ENCODE measurements around the gene MAEA.

The MAEA gene

DNA sequence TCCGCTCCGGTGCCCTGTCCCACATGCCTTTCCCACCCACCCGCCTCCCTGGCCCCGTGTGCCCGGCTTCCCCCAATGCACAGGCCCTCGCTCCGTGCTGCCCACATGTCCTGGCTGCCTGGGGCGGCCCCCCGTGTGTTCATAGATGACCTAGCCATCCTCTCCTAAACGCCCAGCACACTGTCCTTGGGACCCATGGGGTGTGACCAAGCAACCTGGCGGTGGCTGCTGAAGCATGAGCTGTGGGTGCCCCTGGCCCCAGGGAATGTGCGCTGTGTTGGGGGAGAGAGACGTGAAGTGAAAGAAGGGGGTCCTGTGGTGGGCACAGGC, 28.3 kb downstream of the MAEA start:
- no peak for DNase-seq (ENCODE audit: low read depth)
- no peak overlapping the region for H3K4me3 ChIP-seq (ENCODE audit: low read depth, low read length)
- TF ChIP-seq POLR2A (IDR thresholded peaks at IDR 0.05; ENCODE audit: extremely low read depth, insufficient read length): no peak
- no peak for TF ChIP-seq MYC (IDR thresholded peaks at IDR 0.05; ENCODE audit: low read depth, low read length)
- TF ChIP-seq, protein P1, sequence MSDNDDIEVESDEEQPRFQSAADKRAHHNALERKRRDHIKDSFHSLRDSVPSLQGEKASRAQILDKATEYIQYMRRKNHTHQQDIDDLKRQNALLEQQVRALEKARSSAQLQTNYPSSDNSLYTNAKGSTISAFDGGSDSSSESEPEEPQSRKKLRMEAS (IDR thresholded peaks at IDR 0.05; ENCODE audit: low read depth, low read length): no peak
- TF ChIP-seq, protein P2, sequence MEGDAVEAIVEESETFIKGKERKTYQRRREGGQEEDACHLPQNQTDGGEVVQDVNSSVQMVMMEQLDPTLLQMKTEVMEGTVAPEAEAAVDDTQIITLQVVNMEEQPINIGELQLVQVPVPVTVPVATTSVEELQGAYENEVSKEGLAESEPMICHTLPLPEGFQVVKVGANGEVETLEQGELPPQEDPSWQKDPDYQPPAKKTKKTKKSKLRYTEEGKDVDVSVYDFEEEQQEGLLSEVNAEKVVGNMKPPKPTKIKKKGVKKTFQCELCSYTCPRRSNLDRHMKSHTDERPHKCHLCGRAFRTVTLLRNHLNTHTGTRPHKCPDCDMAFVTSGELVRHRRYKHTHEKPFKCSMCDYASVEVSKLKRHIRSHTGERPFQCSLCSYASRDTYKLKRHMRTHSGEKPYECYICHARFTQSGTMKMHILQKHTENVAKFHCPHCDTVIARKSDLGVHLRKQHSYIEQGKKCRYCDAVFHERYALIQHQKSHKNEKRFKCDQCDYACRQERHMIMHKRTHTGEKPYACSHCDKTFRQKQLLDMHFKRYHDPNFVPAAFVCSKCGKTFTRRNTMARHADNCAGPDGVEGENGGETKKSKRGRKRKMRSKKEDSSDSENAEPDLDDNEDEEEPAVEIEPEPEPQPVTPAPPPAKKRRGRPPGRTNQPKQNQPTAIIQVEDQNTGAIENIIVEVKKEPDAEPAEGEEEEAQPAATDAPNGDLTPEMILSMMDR (IDR thresholded peaks at IDR 0.05; ENCODE audit: low read depth, low read length): no peak

DNA sequence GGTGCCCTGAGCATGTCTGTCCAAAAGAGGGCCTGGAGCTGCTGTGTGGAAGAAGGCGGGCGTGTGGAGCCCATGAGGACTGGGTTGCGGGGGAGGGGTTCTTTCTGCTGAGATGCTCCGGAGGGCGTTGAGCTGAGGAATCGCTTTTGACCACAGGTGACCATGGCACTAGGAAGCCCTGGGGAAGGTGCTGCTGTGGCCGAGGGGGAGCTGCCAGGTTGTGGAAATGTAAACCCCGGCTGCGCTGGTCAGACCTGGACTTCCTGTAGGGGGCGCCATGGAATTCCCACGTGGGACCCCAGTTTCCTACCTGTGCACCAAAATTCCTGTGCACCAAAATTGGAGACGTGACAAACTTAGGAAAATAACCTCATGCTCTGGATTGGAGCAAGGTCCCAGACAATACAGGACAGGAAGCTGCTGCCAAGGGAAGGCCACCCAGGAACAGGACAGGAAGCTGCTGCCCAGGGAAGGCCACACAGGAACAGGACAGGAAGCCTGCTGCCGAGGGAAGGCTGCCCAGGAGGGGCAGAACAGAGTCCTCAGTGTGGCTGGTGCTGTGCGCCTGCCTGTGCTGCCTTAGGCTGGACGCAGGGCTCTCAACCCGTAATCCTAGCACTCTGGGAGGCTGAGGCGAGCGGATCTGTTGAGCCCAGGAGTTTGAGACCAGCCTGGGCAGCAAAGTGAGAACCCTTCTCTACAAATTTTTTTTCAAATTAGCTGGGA, 29.0 kb downstream of the MAEA start:
- DNase-seq (ENCODE audit: low read depth): no peak
- no peak for TF ChIP-seq POLR2A (IDR thresholded peaks at IDR 0.05; ENCODE audit: extremely low read depth, insufficient read length)
- TF ChIP-seq, protein P2 (IDR thresholded peaks at IDR 0.05; ENCODE audit: low read depth, low read length): peak; percentile 56
- no peak overlapping the region for H3K4me3 ChIP-seq (ENCODE audit: low read depth, low read length)

DNA sequence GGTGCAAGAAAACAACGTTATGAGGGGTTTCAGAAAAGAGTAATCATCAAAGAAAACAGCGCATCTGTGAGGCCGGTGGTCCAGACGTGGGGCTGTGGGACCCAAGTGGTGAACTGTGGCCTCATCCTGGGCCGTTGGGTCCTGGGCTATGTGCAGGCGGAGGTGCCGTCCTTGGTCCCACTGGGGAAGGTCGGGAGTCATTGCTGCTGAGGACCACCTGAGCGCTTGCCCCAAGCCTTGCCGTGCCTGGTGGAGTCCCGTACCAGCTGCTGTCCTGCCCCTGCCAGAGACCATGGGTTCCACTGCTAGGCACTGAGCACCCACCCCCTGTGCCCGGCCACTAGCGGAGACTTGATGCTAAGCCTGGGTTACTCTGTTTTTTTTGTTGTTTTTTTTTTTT, 31.8 kb downstream of the MAEA start:
- no peak overlapping the region for H3K4me3 ChIP-seq (ENCODE audit: low read depth, low read length)
- TF ChIP-seq, protein P2 (IDR thresholded peaks at IDR 0.05; ENCODE audit: low read depth, low read length): no peak
- no peak for TF ChIP-seq POLR2A (IDR thresholded peaks at IDR 0.05; ENCODE audit: extremely low read depth, insufficient read length)
- TF ChIP-seq, protein P1 (IDR thresholded peaks at IDR 0.05; ENCODE audit: low read depth, low read length): no peak
- TF ChIP-seq MYC (IDR thresholded peaks at IDR 0.05; ENCODE audit: low read depth, low read length): no peak
- DNase-seq (ENCODE audit: low read depth): no peak

DNA sequence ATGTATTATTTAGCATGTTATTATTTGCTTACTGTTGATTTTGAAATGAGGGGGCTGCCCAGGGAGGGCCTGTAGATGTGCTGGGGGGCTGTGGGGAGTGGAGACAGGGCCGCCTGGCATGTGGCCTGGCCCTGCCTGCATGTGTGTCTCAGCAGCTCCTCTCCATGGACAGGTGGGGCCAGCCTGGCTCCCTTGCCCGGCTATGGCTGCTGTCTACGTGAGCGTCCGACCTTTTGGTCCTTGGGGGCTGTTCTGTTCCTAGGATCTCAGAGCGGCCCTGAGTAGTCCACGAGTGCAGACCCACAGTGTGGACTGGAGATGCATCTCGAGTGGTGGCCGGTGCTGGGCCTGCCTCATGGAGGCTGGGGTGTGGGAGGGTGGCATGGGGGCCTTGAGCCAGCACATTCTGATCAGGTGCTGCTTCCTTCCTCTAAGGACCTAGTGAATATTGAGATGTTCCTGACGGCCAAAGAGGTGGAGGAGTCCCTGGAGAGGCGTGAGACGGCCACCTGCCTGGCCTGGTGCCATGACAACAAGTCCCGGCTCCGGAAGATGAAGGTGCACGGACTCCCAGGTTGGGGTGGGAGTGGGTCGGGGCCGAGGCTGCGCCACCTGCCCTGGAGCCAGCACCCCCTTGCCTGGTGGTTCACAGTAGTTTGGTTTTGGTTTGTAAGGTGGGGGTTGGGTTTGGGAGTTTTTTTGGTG, 32.4 kb downstream of the MAEA start:
- TF ChIP-seq, protein P2 (IDR thresholded peaks at IDR 0.05; ENCODE audit: low read depth, low read length): no peak
- TF ChIP-seq MYC (IDR thresholded peaks at IDR 0.05; ENCODE audit: low read depth, low read length) (no peak), POLR2A (IDR thresholded peaks at IDR 0.05; ENCODE audit: extremely low read depth, insufficient read length) (no peak)
- TF ChIP-seq, protein P1 (IDR thresholded peaks at IDR 0.05; ENCODE audit: low read depth, low read length): no peak
- H3K4me3 ChIP-seq (ENCODE audit: low read depth, low read length): no peak overlapping the region

DNA sequence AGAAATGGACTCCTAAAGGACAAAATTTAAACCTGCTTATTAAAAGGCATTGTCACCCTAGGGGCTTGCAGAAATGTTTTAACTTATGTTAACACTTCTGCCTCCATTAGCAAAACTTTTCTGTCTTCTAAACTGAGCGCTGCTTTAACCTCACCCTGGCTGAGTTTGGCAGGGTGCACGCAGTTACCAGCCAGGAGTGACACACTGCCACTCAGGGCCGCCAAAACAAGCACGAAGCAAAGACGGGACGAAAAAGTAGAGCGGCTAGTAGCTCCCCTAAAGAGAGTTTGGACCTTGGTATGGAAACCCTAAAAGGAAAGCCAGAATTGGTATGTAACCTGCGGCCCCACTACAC, 33.6 kb downstream of the MAEA start:
- TF ChIP-seq, protein P1 (IDR thresholded peaks at IDR 0.05; ENCODE audit: low read depth, low read length): no peak
- TF ChIP-seq, protein P2 (IDR thresholded peaks at IDR 0.05; ENCODE audit: low read depth, low read length): no peak
- no peak for TF ChIP-seq MYC (IDR thresholded peaks at IDR 0.05; ENCODE audit: low read depth, low read length)
- no peak for TF ChIP-seq POLR2A (IDR thresholded peaks at IDR 0.05; ENCODE audit: extremely low read depth, insufficient read length)
- no peak overlapping the region for H3K4me3 ChIP-seq (ENCODE audit: low read depth, low read length)
- DNase-seq (ENCODE audit: low read depth): no peak

More for the DNA sequence above, 32.4 kb downstream of the MAEA start:
- DNase-seq (ENCODE audit: low read depth): no peak

Data from NB4 (cell line).